Measurements from ENCODE around the gene EPHA4.

DNA sequence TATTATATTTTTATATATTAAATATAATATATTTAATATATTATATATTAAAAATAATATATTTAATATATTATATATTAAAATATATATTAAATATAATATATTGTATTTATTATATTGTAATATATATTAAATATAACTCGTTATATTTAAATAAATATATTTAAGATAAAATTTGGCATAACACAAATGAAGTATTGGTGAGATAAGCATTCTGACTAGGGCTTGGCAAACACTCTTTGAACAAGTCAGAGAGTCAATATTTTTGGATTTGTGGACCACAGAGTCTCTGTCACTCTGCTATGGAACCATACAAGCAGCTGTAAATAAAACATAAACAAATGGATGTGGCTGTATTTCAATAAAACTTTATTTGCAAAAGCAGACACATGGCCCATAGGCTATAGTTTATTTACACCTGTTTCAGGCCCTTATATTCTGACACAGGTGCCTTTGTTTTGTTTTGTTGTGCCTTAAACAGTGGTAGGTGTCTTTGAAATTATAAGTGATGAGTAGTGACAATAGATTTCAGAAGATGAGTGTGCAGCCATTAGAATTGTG lies 190.1 kb downstream of the EPHA4 start:
- TF ChIP-seq, protein P1, sequence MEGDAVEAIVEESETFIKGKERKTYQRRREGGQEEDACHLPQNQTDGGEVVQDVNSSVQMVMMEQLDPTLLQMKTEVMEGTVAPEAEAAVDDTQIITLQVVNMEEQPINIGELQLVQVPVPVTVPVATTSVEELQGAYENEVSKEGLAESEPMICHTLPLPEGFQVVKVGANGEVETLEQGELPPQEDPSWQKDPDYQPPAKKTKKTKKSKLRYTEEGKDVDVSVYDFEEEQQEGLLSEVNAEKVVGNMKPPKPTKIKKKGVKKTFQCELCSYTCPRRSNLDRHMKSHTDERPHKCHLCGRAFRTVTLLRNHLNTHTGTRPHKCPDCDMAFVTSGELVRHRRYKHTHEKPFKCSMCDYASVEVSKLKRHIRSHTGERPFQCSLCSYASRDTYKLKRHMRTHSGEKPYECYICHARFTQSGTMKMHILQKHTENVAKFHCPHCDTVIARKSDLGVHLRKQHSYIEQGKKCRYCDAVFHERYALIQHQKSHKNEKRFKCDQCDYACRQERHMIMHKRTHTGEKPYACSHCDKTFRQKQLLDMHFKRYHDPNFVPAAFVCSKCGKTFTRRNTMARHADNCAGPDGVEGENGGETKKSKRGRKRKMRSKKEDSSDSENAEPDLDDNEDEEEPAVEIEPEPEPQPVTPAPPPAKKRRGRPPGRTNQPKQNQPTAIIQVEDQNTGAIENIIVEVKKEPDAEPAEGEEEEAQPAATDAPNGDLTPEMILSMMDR (conservative IDR thresholded peaks at IDR 0.05; ENCODE audit: low read depth, low read length) = no peak
- TF ChIP-seq EZH2phosphoT487 (IDR thresholded peaks at IDR 0.05; ENCODE audit: borderline replicate concordance, low read length) = no peak
- TF ChIP-seq EZH2 (IDR thresholded peaks at IDR 0.05; ENCODE audit: low read length, unreplicated experiment) = no peak
